H1 (cell line): ENCODE results near the gene FXYD5. TPM values are rescaled to one million over a fixed set of nuclear protein-coding genes. Genes with fewer than 3 reads are reported as not detected.

ENCODE experiments used
- CTCF ChIA-PET: fragments of 300-600 bp; sonication (Branson Sonifier 250); formaldehyde crosslinking; loops from one replicate; lab custom pipeline; 2021; ENCODE audit not compliant: partially characterized antibody; lab: Charles Lee
- POLR2A ChIA-PET: fragments of 300-600 bp; sonication (Branson Sonifier 250); formaldehyde crosslinking; loops from one replicate; lab custom pipeline; 2021; ENCODE audit warnings: inconsistent platforms; ENCODE audit not compliant: partially characterized antibody; lab: Charles Lee
- DNase-seq, 2 experiments: peaks; one replicate each; pipeline versions ENCODE4 v3.0.0 to v3.0.0-alpha.2; 2010 to 2022; ENCODE audit warnings: low spot score in 2 of 2, low read depth in 1 of 2, mixed read lengths in 1 of 2
- FAIRE-seq: peaks from 2 replicates; lab custom pipeline; 2011; peaks lifted over from hg19 to GRCh38; lab: Jason Lieb, UNC
- H2AFZ ChIP-seq: 2 replicates; pipeline ENCODE4 v1.8.1; 2012; ENCODE audit warnings: low read length, inconsistent platforms
- H2AK5ac ChIP-seq: 2 replicates; pipeline ENCODE4 v1.6.1; 2013; ENCODE audit warnings: low read depth, low read length
- H2BK120ac ChIP-seq: replicated peaks from 2 replicates; pipeline ENCODE3; 2013; ENCODE audit warnings: low read depth, low read length, inconsistent platforms
- H2BK12ac ChIP-seq: 2 replicates; pipeline ENCODE4 v1.6.1; 2013; ENCODE audit warnings: low read depth, low read length
- H2BK15ac ChIP-seq: 2 replicates; pipeline ENCODE4 v1.6.1; 2013; ENCODE audit warnings: low read length
- H2BK20ac ChIP-seq: 2 replicates; pipeline ENCODE4 v1.6.1; 2013; ENCODE audit warnings: low read length
- H2BK5ac ChIP-seq: 2 replicates; pipeline ENCODE4 v1.6.1; 2013; ENCODE audit warnings: low read depth, low read length
- H3K14ac ChIP-seq: 2 replicates; pipeline ENCODE4 v1.6.1; 2013; ENCODE audit warnings: inconsistent platforms; ENCODE audit not compliant: insufficient read length
- H3K18ac ChIP-seq: 2 replicates; pipeline ENCODE4 v1.6.1; 2013; ENCODE audit warnings: low read length; ENCODE audit errors: extremely low read depth
- H3K23ac ChIP-seq: 2 replicates; pipeline ENCODE4 v1.6.1; 2013; ENCODE audit warnings: inconsistent platforms; ENCODE audit not compliant: insufficient read length
- H3K23me2 ChIP-seq: 2 replicates; pipeline ENCODE4 v1.6.1; 2013; ENCODE audit warnings: low read depth, low read length
- H3K27ac ChIP-seq: 2 replicates; pipeline ENCODE4 v1.6.1; 2011; ENCODE audit warnings: low read depth, low read length, inconsistent platforms
- H3K27me3 ChIP-seq, 4 experiments: replicated peaks in 1 of 4; 1 replicate in 1 of 4; 2 replicates in 3 of 4; pipeline versions ENCODE4 v1.6.1 to v1.8.1; 2011 to 2013; ENCODE audit warnings: low read length in 3 of 4, mild to moderate bottlenecking in 3 of 4, inconsistent platforms in 2 of 4, mixed read lengths in 2 of 4, moderate library complexity in 1 of 4; ENCODE audit not compliant: control insufficient read depth in 3 of 4, insufficient read depth in 3 of 4; ENCODE audit errors: extremely low read depth in 1 of 4
- H3K36me3 ChIP-seq, 4 experiments: 2 replicates each; pipeline versions ENCODE4 v1.6.1 to v1.8.1; 2011 to 2013; ENCODE audit warnings: mild to moderate bottlenecking in 4 of 4, low read length in 3 of 4, moderate library complexity in 2 of 4, control low read depth in 1 of 4, inconsistent platforms in 1 of 4; ENCODE audit not compliant: insufficient read depth in 4 of 4, control insufficient read depth in 2 of 4
- H3K4ac ChIP-seq: replicated peaks from 2 replicates; pipeline ENCODE3; 2013; ENCODE audit warnings: low read length, low read depth, mixed read lengths, inconsistent platforms; ENCODE audit not compliant: insufficient read length
- H3K4me1 ChIP-seq, 4 experiments: replicated peaks in 1 of 4; 1 replicate in 1 of 4; 2 replicates in 3 of 4; pipeline versions ENCODE4 v1.6.1 to v1.8.1; 2011 to 2013; ENCODE audit warnings: low read length in 3 of 4, inconsistent platforms in 2 of 4, mixed read lengths in 1 of 4; ENCODE audit not compliant: insufficient read depth in 4 of 4, control insufficient read depth in 3 of 4
- H3K4me2 ChIP-seq, 2 experiments: 2 replicates each; pipeline versions ENCODE4 v1.6.1 to v1.8.1; 2011 to 2013; ENCODE audit warnings: low read depth in 2 of 2, low read length in 2 of 2, control low read depth in 1 of 2, inconsistent platforms in 1 of 2, mild to moderate bottlenecking in 1 of 2; ENCODE audit not compliant: insufficient read depth in 1 of 2
- H3K4me3 ChIP-seq, 4 experiments: fragments of 200-600, 300-600 bp in 1 of 4; sonication (generic), shearing (Covaris generic), sonication (Bioruptor Twin) in 1 of 4; 2 replicates each; pipeline versions ENCODE4 v1.5.1 to v1.8.1; 2011 to 2016; ENCODE audit warnings: low read length in 4 of 4, low read depth in 3 of 4, control low read depth in 2 of 4, inconsistent platforms in 2 of 4, mild to moderate bottlenecking in 2 of 4, mixed read lengths in 1 of 4, moderate library complexity in 1 of 4; ENCODE audit not compliant: insufficient read depth in 2 of 4; ENCODE audit errors: extremely low read depth in 1 of 4
- H3K56ac ChIP-seq: replicated peaks from 2 replicates; pipeline ENCODE3; 2013; ENCODE audit warnings: low read depth, mild to moderate bottlenecking, mixed read lengths, low read length, inconsistent platforms; ENCODE audit not compliant: insufficient read length
- H3K79me1 ChIP-seq: 2 replicates; pipeline ENCODE4 v1.6.1; 2013; ENCODE audit warnings: low read depth, low read length, control low read depth
- H3K79me2 ChIP-seq, 2 experiments: 2 replicates each; pipeline versions ENCODE4 v1.6.1 to v1.8.1; 2012 to 2013; ENCODE audit warnings: low read length in 2 of 2, mild to moderate bottlenecking in 2 of 2, inconsistent platforms in 1 of 2; ENCODE audit not compliant: insufficient read depth in 2 of 2, control insufficient read depth in 1 of 2
- H3K9ac ChIP-seq, 4 experiments: replicated peaks in 1 of 4; 1 replicate in 1 of 4; 2 replicates in 3 of 4; pipeline versions ENCODE4 v1.6.1 to v1.8.1; 2011 to 2013; ENCODE audit warnings: low read depth in 3 of 4, low read length in 3 of 4, control low read depth in 2 of 4, mild to moderate bottlenecking in 2 of 4, moderate library complexity in 2 of 4, inconsistent platforms in 1 of 4; ENCODE audit errors: extremely low read depth in 1 of 4
- H3K9me3 ChIP-seq, 2 experiments: 2 replicates each; pipeline versions ENCODE4 v1.6.1 to v1.8.1; 2012 to 2013; ENCODE audit warnings: mild to moderate bottlenecking in 2 of 2, moderate library complexity in 2 of 2, control low read depth in 1 of 2, inconsistent platforms in 1 of 2, low read depth in 1 of 2, low read length in 1 of 2, mixed read lengths in 1 of 2; ENCODE audit not compliant: insufficient read depth in 2 of 2
- H4K20me1 ChIP-seq, 2 experiments: replicated peaks in 1 of 2; 2 replicates each; pipeline versions ENCODE3 to v1.8.1; 2011 to 2013; ENCODE audit warnings: inconsistent platforms in 2 of 2, low read length in 2 of 2, mild to moderate bottlenecking in 1 of 2; ENCODE audit not compliant: insufficient read depth in 2 of 2, control insufficient read depth in 1 of 2
- H4K5ac ChIP-seq: 2 replicates; pipeline ENCODE4 v1.6.1; 2013; ENCODE audit warnings: low read length, low read depth, mixed read lengths, inconsistent platforms; ENCODE audit not compliant: insufficient read length
- H4K8ac ChIP-seq: 2 replicates; pipeline ENCODE4 v1.8.0; 2013; ENCODE audit warnings: mild to moderate bottlenecking, moderate library complexity, low read length, inconsistent platforms; ENCODE audit not compliant: insufficient read depth; ENCODE audit errors: extremely low read depth
- H4K91ac ChIP-seq: replicated peaks from 2 replicates; pipeline ENCODE3; 2013; ENCODE audit warnings: low read length, mixed read lengths, inconsistent platforms; ENCODE audit not compliant: insufficient read length
- CHD1 ChIP-seq: IDR thresholded peaks from 2 replicates; pipeline ENCODE4 v1.6.1; 2012; ENCODE audit warnings: low read depth, low read length, improper control_type of control experiment
- CREB1 ChIP-seq: IDR thresholded peaks from 2 replicates; pipeline ENCODE4 v1.6.1; 2012; ENCODE audit warnings: inconsistent platforms
- JUND ChIP-seq: IDR thresholded peaks from 2 replicates; pipeline ENCODE4 v1.6.1; 2011; ENCODE audit warnings: mild to moderate bottlenecking, improper control_type of control experiment, low read length
- RAD21 ChIP-seq, 2 experiments: IDR thresholded peaks in 1 of 2; conservative IDR thresholded peaks in 1 of 2; 2 replicates each; pipeline ENCODE4 v1.6.1; 2011; ENCODE audit warnings: low read depth in 2 of 2, low read length in 2 of 2, improper control_type of control experiment in 1 of 2, inconsistent platforms in 1 of 2, mild to moderate bottlenecking in 1 of 2, moderate library complexity in 1 of 2
- SAP30 ChIP-seq: fragments of 300-600 bp; sonication (generic); IDR thresholded peaks from 2 replicates; pipeline ENCODE4 v1.7.1; 2012; ENCODE audit warnings: low read length, moderate library complexity, mild to moderate bottlenecking, inconsistent platforms; ENCODE audit not compliant: insufficient read depth, insufficient replicate concordance
- SIN3A ChIP-seq, 2 experiments: IDR thresholded peaks in 1 of 2; conservative IDR thresholded peaks in 1 of 2; 2 replicates each; pipeline ENCODE4 v1.6.1; 2011 to 2012; ENCODE audit warnings: low read length in 2 of 2, improper control_type of control experiment in 1 of 2, low read depth in 1 of 2, mild to moderate bottlenecking in 1 of 2
- TCF12 ChIP-seq: IDR thresholded peaks from 2 replicates; pipeline ENCODE4 v1.6.1; 2011; ENCODE audit warnings: low read depth, mild to moderate bottlenecking, low read length
- YY1 ChIP-seq: IDR thresholded peaks from 2 replicates; pipeline ENCODE4 v1.6.1; 2011; ENCODE audit warnings: low read depth, mild to moderate bottlenecking, low read length
- WGBS, 2 experiments: shearing (Covaris generic) in 1 of 2; methylation state at CpG; one replicate each; pipeline versions ENCODE4 v1.1.6 to v1.1.7; 2013 to 2015; ENCODE audit warnings: low lambda C conversion rate in 2 of 2, mixed read lengths in 2 of 2, inconsistent platforms in 1 of 2, low coverage in 1 of 2, missing lambda C conversion rate in 1 of 2; ENCODE audit not compliant: insufficient replicate concordance in 2 of 2, insufficient coverage in 1 of 2, insufficient read length in 1 of 2; ENCODE audit errors: extremely low coverage in 1 of 2, missing lambda C conversion rate in 1 of 2; 5-methylcytosine and 5-hydroxymethylcytosine counted together
- polyA plus RNA-seq, 7 experiments: library from polyadenylated mRNA; depleted of rRNA in 3 of 7; stranded (reverse) in 5 of 7; unstranded in 2 of 7; fragments of >200 nt in 5 of 7; fragments of 200-250 nt in 2 of 7; gene quantifications; 1 replicate in 5 of 7; 2 replicates in 1 of 7; 4 replicates in 1 of 7; pipeline versions ENCODE4 v1.2.1 to v1.2.3, GENCODE V29; 2011 to 2013; ENCODE audit warnings: missing spikeins in 2 of 7, mixed read lengths in 2 of 7
- total RNA-seq: library from RNA; stranded (reverse); fragmentation: NEBNext Ultra II Directional; extraction: Animal tissue kit (Norgen Biotek cat#: 25700); gene quantifications from 2 replicates; pipeline ENCODE4 v1.2.1, GENCODE V29; 2021
- TF ChIP-seq, protein P1 (sequence below): IDR thresholded peaks from 2 replicates; pipeline ENCODE4 v1.6.1; 2012; ENCODE audit warnings: low read length, inconsistent platforms

FXYD5 gene
- total and polyA plus RNA-seq, 2 of the 8 experiments (the other 6 are each of a cell fraction or from before 2014, with no cell fraction given), result 99.0 to 191 TPM

DNA sequence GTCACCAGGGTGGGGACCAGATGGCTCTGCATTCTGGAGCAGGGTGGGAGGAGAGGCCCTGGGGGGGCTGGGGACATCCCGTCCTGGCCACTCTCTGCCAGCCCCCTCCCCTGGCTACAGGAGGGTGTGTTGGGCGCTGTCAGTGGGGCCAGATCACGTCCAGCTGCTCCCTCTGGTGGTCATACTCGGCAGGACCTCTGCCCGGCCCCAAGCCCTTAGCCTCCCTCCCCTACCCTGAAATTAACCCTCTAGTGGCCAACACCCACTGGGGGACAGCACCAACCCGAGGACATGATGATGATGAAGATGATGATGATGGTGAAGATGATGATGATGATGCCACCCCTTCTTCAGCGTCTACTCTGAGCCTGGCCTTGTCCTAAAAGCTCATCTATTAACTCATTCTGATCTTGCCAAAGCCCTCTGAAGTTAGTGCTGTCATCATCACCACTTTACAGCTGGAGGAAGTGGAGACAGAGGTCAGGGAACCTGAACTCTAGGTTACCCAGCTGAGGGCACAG lies 19.1 kb upstream of the FXYD5 start:
- CTCF ChIA-PET, result interaction anchor here (0.6 to 10.2 kb wide), 49 partner anchors 8 to 726 kb away, joined by 3 to 154 read pairs (median 5); partner anchors contain the start of genes FXYD3, FXYD5 and HPN
- H3K56ac ChIP-seq, result no peak overlapping the region
- peak overlapping the region; percentile 17 for H4K5ac ChIP-seq
- H3K18ac ChIP-seq, result peak overlapping the region; percentile 51; the same call in 1 of the 2 replicates
- POLR2A ChIA-PET, result interaction anchor here (0.9 to 2.8 kb wide), 18 partner anchors 8 to 164 kb away, joined by 3 to 9 read pairs (median 4); partner anchors contain the start of gene FXYD5
- peaks cover 3 to 19% (median 13%) of the 10 kb centered on the region in 4 experiments; a peak in 6 of 7 replicates for H3K4me1 ChIP-seq
- no peaks in the 10 kb centered on the region for H4K20me1 ChIP-seq
- H2BK5ac ChIP-seq, result 0 out of 2 replicates have a peak overlapping the region, but pooled peaks have one; percentile 44
- H2AK5ac ChIP-seq, result no peak overlapping the region
- H3K79me1 ChIP-seq, result no peaks in the 10 kb centered on the region
- H2BK15ac ChIP-seq, result no peak overlapping the region
- H3K36me3 ChIP-seq, result no peaks in the 10 kb centered on the region
- FAIRE-seq (peak; percentile 13), DNase-seq (peak in 1 of 2 experiments; percentile 96)
- peak overlapping the region in 1 of 2 experiments; percentile 34; a peak in 3 of 4 replicates for H3K4me2 ChIP-seq
- H2BK120ac ChIP-seq, result no peak overlapping the region
- H3K14ac ChIP-seq, result no peak overlapping the region
- H3K27ac ChIP-seq, result no peak overlapping the region
- H4K8ac ChIP-seq, result no peak overlapping the region
- peaks cover 0 to 3% (median under 1%) of the 10 kb centered on the region in 4 experiments; a peak in 3 of 7 replicates for H3K27me3 ChIP-seq
- H3K9ac ChIP-seq, result no peak overlapping the region
- H2BK12ac ChIP-seq, result 0 out of 2 replicates have a peak overlapping the region, but pooled peaks have one; percentile 3
- H3K23ac ChIP-seq, result no peak overlapping the region
- H3K23me2 ChIP-seq, result peaks cover 4% of the 10 kb centered on the region
- peak overlapping the region in 1 of 4 experiments; percentile 44; a peak in 2 of 8 replicates for H3K4me3 ChIP-seq
- H3K79me2 ChIP-seq, result no peaks in the 10 kb centered on the region
- H3K4ac ChIP-seq, result no peak overlapping the region
- H3K9me3 ChIP-seq, result no peaks in the 10 kb centered on the region
- no peak overlapping the region for H2AFZ ChIP-seq
- no peak overlapping the region for H2BK20ac ChIP-seq
- WGBS, 2 experiments, result 1% methylated on average over 4 of the region's 7 CpGs; no CpG with 5 or more reads in 1 of the 2 experiments
- H4K91ac ChIP-seq, result no peak overlapping the region
- TF ChIP-seq CREB1 (peak; percentile 36; the same call in 1 of the 2 replicates), YY1 (0 out of 2 replicates have a peak, but pooled peaks have one; percentile 56), RAD21 (IDR thresholded peaks at IDR 0.05 in 1 of 2, conservative IDR thresholded peaks at IDR 0.05 in 1 of 2; ENCODE audit: low read depth in 2 of 2, low read length in 2 of 2) (peak; percentile 72 to 83), SIN3A (conservative IDR thresholded peaks at IDR 0.05 in 1 of 2, IDR thresholded peaks at IDR 0.05 in 1 of 2; ENCODE audit: low read depth in 1 of 2, low read length in 2 of 2) (peak; percentile 15 to 86; a peak in 1 of 4 replicates), JUND (0 out of 2 replicates have a peak, but pooled peaks have one; percentile 10), CHD1 (no peak), TCF12 (no peak), SAP30 (peak; percentile 29)
- TF ChIP-seq, protein P1, sequence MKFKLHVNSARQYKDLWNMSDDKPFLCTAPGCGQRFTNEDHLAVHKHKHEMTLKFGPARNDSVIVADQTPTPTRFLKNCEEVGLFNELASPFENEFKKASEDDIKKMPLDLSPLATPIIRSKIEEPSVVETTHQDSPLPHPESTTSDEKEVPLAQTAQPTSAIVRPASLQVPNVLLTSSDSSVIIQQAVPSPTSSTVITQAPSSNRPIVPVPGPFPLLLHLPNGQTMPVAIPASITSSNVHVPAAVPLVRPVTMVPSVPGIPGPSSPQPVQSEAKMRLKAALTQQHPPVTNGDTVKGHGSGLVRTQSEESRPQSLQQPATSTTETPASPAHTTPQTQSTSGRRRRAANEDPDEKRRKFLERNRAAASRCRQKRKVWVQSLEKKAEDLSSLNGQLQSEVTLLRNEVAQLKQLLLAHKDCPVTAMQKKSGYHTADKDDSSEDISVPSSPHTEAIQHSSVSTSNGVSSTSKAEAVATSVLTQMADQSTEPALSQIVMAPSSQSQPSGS, result peak; percentile 82; the same call in 1 of the 2 replicates
